IPS-18a (cell line): ENCODE results near the gene XIRP2.

Source experiments
- H3K27ac ChIP-seq: one replicate; pipeline ENCODE4 v1.5.1; 2013; ENCODE audit warnings: low read length
- H3K27me3 ChIP-seq: one replicate; pipeline ENCODE4 v1.6.1; 2013; ENCODE audit warnings: mild to moderate bottlenecking, low read length; ENCODE audit not compliant: control insufficient read depth, insufficient read depth
- H3K36me3 ChIP-seq: one replicate; pipeline ENCODE4 v1.6.1; 2013; ENCODE audit warnings: low read depth, low read length; ENCODE audit not compliant: control insufficient read depth
- H3K4me1 ChIP-seq: one replicate; pipeline ENCODE4 v1.6.1; 2013; ENCODE audit warnings: low read depth, low read length; ENCODE audit not compliant: control insufficient read depth
- H3K4me3 ChIP-seq: one replicate; pipeline ENCODE4 v1.5.1; 2013; ENCODE audit warnings: low read length
- H3K9ac ChIP-seq: one replicate; pipeline ENCODE4 v1.6.1; 2013; ENCODE audit warnings: mild to moderate bottlenecking, low read length, moderate library complexity
- H3K9me3 ChIP-seq: one replicate; pipeline ENCODE4 v1.6.1; 2013; ENCODE audit warnings: low read depth, low read length; ENCODE audit not compliant: control insufficient read depth

Gene XIRP2

DNA sequence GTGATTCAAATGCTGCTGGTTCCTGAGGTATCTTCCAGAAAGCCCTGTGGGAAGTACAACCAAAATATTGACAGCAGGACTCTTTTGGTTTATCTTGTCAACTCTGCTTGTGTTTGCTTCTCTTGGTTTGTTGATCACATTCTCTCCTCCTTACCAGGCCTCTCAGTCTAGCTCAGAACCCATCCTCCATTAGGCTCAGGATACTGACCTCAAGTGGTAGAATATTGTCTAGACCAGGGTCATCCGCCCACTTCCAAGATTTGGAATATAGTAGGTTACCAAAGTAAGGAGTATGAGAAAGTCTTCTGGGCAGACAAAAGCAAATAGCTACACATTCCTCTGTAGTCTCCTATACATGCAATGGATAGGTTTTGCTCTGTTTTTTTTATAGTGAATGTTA, 56.6 kb downstream of the XIRP2 start:
- H3K9me3 ChIP-seq = no peaks in the 10 kb centered on the region
- H3K4me3 ChIP-seq = no peak overlapping the region
- no peak overlapping the region for H3K9ac ChIP-seq
- no peaks in the 10 kb centered on the region for H3K27me3 ChIP-seq
- no peak overlapping the region for H3K27ac ChIP-seq
- no peaks in the 10 kb centered on the region for H3K36me3 ChIP-seq
- no peaks in the 10 kb centered on the region for H3K4me1 ChIP-seq

DNA sequence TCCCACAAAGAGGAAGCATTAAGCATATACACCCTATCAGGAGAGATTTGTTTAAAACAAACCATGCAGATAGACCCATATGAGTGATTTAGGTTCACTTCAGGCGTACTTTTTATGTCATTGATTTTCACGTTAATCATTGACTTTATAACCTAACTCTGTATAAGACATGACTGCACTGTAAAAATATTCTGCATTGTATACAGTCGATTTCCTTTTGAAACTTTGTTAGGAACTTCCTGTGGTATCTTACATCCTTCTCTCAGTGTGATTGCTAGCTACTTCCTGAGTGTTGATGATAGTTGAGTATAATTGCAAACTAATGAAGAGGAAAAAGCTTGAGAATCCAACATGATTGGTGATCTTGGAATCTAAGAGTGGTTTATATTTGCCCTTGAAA, 69.4 kb downstream of the XIRP2 start:
- Histone ChIP-seq H3K9ac (no peak overlapping the region), H3K27me3 (no peaks in the 10 kb centered on the region), H3K4me3 (no peak overlapping the region), H3K4me1 (peaks cover 25% of the 10 kb centered on the region), H3K27ac (peak overlapping the region; percentile 37), H3K36me3 (no peaks in the 10 kb centered on the region), H3K9me3 (no peaks in the 10 kb centered on the region)

DNA sequence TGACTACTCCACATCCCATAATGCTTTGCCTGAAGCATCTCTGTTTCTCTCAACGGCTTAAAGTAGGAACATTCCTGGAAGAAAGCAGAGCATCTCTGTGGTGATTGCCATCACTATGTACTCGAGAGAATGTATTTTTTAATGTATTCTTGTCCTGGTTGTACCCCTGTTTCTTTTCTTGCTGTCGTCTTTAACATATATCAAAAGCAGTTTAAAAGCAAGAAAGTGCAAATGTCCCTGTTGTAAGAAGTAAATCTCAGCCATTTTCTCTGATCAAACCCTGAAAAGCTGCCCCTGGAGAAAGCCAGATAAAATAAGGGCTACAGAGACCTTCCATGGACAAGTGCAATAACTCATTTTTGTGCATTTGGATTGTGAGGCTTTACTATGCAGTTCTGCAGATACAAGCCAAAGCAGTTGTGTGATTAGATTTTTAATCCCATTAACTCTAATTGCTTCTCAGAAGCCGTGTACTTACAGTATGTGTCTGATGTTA, 70.8 kb downstream of the XIRP2 start:
- Histone ChIP-seq H3K4me3 (no peak overlapping the region), H3K9me3 (no peaks in the 10 kb centered on the region), H3K27me3 (no peaks in the 10 kb centered on the region), H3K4me1 (peaks cover 25% of the 10 kb centered on the region), H3K36me3 (no peaks in the 10 kb centered on the region), H3K9ac (no peak overlapping the region), H3K27ac (no peak overlapping the region)

DNA sequence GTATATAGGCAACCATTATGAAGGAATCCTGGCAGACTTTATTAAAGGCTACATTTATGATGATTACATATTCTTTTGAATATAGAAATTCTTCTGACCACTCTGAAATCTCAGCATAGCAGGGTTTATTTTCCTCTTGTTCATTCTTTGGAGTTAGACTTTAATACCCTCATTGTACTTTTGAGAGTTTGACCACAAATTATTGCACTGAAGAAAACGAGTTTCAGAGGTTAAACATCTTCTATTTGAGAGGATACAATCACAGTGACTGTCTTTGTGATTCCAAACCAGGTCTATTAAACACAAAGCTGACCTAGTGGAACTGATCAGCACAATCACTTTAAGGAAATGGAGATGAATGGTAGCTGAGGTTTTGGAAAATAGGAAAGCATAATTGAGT, 71.3 kb downstream of the XIRP2 start:
- Histone ChIP-seq H3K27me3 (no peaks in the 10 kb centered on the region), H3K9me3 (no peaks in the 10 kb centered on the region), H3K9ac (no peak overlapping the region), H3K36me3 (no peaks in the 10 kb centered on the region), H3K4me3 (no peak overlapping the region), H3K4me1 (peaks cover 25% of the 10 kb centered on the region), H3K27ac (no peak overlapping the region)

DNA sequence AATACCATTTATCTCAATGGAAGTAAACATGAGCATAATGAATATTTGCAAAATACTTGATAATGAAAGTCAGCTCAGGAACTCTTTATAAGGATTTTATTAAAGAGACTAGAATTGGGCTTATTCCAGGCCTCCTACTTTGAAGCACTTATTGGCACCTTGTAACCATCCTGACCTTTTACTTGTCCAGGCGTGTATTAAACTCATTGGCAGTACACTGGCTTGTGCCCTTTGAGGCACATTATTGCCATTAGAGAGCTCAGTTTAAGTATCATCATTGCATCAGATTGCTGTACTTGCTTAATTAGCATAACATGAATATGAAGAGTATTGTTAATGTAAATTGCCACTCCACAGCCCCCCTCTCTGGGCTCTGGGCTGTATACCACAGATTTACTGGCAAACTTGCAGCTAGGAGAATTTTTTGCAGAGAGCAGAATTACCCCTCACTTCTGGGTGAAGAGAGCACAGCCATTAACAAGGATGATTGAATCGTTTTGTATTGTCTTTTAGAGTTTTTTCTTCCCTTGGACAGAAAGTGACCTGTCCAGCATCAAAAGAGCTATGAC, 72.5 kb downstream of the XIRP2 start:
- Histone ChIP-seq H3K9ac (no peak overlapping the region), H3K27ac (no peak overlapping the region), H3K9me3 (no peaks in the 10 kb centered on the region)

DNA sequence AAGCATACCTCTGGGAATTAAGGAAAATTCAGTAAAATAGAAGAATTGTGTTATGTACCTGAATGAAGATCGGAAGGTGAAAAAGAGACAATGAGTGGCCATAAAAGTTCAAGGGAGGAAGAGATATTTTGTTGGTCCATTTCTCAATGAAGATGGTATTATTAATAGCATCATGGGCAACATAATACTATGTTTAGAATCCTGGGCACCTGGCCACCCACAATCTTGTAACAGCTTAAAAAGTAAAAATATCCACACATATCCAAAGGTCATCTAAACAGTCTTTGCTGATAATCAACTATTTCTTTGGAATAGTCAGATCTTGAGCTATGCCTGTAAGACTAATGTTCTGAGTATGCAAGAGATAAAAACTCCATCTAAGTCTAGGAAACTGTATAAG, 73.7 kb downstream of the XIRP2 start:
- no peak overlapping the region for H3K9ac ChIP-seq
- peaks cover 25% of the 10 kb centered on the region for H3K4me1 ChIP-seq
- H3K27me3 ChIP-seq = no peaks in the 10 kb centered on the region
- H3K27ac ChIP-seq = no peak overlapping the region
- no peaks in the 10 kb centered on the region for H3K36me3 ChIP-seq
- no peaks in the 10 kb centered on the region for H3K9me3 ChIP-seq
- no peak overlapping the region for H3K4me3 ChIP-seq

More for the DNA sequence above, 72.5 kb downstream of the XIRP2 start:
- Histone ChIP-seq H3K27me3 (no peaks in the 10 kb centered on the region), H3K36me3 (no peaks in the 10 kb centered on the region), H3K4me3 (no peak overlapping the region), H3K4me1 (peaks cover 25% of the 10 kb centered on the region)

DNA sequence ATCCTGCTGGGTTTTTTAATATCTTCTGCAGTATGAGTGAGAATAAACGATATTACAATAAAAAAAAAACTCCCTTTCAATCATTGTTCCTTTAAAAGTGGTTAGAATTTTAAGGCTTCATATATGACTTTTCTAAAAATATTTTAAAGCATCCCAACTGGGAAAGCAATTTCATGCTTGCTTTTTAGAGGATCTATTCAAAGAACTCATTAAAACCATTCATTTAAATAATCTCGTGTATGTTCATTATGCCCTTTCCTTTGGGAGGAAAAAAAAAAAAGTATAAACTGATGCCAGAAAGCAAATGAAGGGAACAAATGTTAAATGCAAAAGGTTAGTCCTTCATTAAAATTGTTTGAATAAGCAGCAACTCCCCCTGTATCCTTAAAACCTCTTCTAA, 81.2 kb downstream of the XIRP2 start:
- Histone ChIP-seq H3K4me1 (peaks cover 22% of the 10 kb centered on the region), H3K36me3 (no peaks in the 10 kb centered on the region), H3K27me3 (no peaks in the 10 kb centered on the region), H3K4me3 (no peak overlapping the region), H3K9me3 (no peaks in the 10 kb centered on the region), H3K9ac (no peak overlapping the region), H3K27ac (no peak overlapping the region)

DNA sequence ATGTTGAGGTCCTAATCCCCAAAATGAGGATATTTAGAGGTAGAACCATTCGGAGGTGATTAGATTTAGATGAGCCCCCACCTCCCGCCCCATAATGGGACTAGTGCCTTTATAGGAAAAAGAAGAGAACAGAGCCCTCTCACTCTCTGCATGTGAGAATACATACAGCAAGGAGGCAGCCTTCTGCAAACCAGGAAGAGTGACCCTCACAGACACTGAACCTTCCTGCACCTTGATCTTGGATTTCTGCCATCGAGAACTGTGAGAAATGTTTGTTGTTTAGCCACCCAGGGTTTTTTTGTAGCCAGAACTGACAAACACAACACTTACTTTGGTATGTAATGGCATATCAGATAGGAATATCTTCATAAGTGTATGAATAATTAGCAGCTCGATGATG, 83.7 kb downstream of the XIRP2 start:
- no peak overlapping the region for H3K4me3 ChIP-seq
- H3K9ac ChIP-seq = no peak overlapping the region
- H3K27me3 ChIP-seq = no peaks in the 10 kb centered on the region
- H3K4me1 ChIP-seq = peaks cover 22% of the 10 kb centered on the region
- H3K36me3 ChIP-seq = no peaks in the 10 kb centered on the region
- H3K27ac ChIP-seq = no peak overlapping the region
- no peaks in the 10 kb centered on the region for H3K9me3 ChIP-seq

DNA sequence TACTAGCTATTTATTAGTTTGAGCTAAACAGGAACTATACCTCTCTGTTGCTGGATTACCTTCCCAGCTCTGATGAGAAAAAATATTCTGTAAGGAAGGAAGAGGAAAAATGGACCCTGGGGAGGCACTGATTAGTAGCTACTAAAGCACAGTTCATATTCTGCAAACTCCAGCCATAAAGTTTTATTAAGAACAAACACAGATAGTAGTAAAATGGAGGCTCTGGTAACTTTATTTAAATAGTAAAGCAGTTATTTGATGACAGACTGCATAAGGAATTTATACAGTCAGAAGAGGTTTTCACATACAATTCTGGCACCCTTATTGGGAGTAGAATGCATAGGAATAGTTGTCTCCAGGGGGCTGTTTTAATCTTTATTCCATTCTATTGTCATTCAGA, 84.1 kb downstream of the XIRP2 start:
- Histone ChIP-seq H3K27me3 (no peaks in the 10 kb centered on the region), H3K27ac (no peak overlapping the region), H3K9ac (no peak overlapping the region), H3K4me1 (peaks cover 22% of the 10 kb centered on the region), H3K4me3 (no peak overlapping the region), H3K36me3 (no peaks in the 10 kb centered on the region), H3K9me3 (no peaks in the 10 kb centered on the region)

DNA sequence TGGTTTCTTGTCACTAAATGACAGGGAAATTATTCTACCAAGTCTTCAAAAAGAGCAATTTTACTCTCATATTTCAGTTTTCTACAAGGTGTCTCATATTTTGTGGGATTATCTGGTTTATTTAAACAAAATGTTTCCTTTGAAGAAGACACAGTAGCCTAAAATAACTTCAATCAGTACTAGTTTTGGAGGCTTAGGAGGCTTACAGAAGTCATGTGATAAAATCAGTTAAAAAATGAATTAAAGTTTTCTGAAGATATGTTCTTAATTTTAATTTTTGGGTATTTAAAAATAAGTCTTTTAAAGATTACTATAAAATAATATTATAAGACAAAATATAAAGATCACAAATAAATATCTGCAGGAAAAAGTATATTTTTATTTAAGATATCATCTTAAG, 95.9 kb downstream of the XIRP2 start:
- Histone ChIP-seq H3K9me3 (peaks cover 5% of the 10 kb centered on the region), H3K4me1 (no peaks in the 10 kb centered on the region), H3K9ac (no peak overlapping the region), H3K4me3 (no peak overlapping the region), H3K36me3 (no peaks in the 10 kb centered on the region), H3K27me3 (no peaks in the 10 kb centered on the region), H3K27ac (no peak overlapping the region)

DNA sequence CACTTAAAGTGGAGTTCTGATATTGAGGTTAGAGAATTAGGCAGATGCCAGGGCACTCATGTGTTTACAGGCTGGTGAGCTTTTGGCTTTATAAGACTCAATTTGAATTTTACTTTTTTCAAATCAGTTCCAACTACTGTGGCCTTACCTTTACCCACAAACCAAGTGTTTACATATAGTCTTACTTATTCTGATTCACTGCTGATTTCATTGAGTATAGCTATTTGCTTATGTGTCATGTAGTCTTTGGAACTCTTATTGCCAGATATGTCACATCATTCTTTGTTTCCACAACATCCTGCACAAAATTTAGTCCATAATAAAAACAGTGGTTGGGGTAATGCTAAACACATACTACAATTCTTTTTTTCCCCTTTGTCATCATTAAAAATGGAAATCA, 96.5 kb downstream of the XIRP2 start:
- Histone ChIP-seq H3K27ac (no peak overlapping the region), H3K36me3 (no peaks in the 10 kb centered on the region), H3K27me3 (no peaks in the 10 kb centered on the region), H3K9me3 (no peaks in the 10 kb centered on the region), H3K4me1 (no peaks in the 10 kb centered on the region), H3K9ac (no peak overlapping the region), H3K4me3 (no peak overlapping the region)

DNA sequence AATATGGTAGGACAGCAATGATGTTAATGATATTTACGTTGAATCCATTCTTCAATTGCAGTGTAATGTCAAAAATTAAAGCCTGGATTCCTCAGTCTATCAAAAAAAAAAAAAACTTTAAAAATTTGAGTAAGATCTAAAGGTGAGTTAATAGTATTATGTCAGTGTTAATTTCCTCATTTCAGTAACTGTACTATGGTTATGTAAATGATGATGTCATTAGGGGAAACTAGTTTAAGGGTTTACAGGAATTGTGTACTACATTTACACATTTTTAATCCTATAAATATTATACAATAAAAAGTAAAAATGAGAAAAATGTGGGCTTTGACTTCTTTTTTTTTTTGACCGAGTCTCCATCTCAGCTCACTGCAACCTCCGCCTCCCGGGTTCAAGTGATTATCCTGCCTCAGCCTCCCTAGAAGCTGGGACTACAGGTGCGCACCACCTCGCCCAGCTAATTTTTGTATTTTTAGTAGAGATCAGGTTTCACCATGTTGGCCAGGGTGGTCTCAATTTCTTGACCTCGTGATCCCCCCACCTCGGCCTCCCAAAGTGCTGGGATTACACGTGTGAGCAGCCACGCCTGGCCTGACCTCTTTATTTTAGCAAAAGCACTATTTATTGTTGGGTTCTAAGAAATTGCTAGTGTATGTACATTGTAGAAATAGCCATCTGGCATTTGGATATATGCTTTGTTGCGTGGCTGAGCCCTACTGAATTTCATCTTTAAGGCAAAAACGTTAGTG, 106.5 kb downstream of the XIRP2 start:
- H3K9me3 ChIP-seq = no peaks in the 10 kb centered on the region
- H3K36me3 ChIP-seq = no peaks in the 10 kb centered on the region
- no peaks in the 10 kb centered on the region for H3K27me3 ChIP-seq
- H3K27ac ChIP-seq = no peak overlapping the region
- H3K9ac ChIP-seq = no peak overlapping the region
- no peaks in the 10 kb centered on the region for H3K4me1 ChIP-seq
- no peak overlapping the region for H3K4me3 ChIP-seq
